HUES6 (cell line): Measurements from ENCODE around the gene ZFYVE27.

Source experiments
- H3K27ac ChIP-seq: 2 replicates; pipeline ENCODE4 v1.7.0; 2013; ENCODE audit warnings: low read depth, mild to moderate bottlenecking, low read length, inconsistent platforms
- H3K27me3 ChIP-seq: 2 replicates; pipeline ENCODE4 v1.6.1; 2013; ENCODE audit warnings: low read length; ENCODE audit not compliant: control insufficient read depth, insufficient read depth
- H3K36me3 ChIP-seq: 2 replicates; pipeline ENCODE4 v1.6.1; 2013; ENCODE audit warnings: low read length; ENCODE audit not compliant: control insufficient read depth, insufficient read depth
- H3K4me1 ChIP-seq: 2 replicates; pipeline ENCODE4 v1.6.1; 2013; ENCODE audit warnings: low read length; ENCODE audit not compliant: control insufficient read depth, insufficient read depth
- H3K4me3 ChIP-seq: 2 replicates; pipeline ENCODE4 v1.5.1; 2013; ENCODE audit warnings: low read depth, low read length
- H3K9ac ChIP-seq: one replicate; pipeline ENCODE4 v1.6.1; 2013; ENCODE audit warnings: mild to moderate bottlenecking, low read length
- H3K9me3 ChIP-seq: 2 replicates; pipeline ENCODE4 v1.6.1; 2013; ENCODE audit warnings: low read depth, low read length; ENCODE audit not compliant: control insufficient read depth, insufficient read depth

ZFYVE27 gene

GRCh38 chr10:97785731-97786130, 48.8 kb downstream of the ZFYVE27 start:
- Histone ChIP-seq H3K4me1 (peaks cover 20% of the 10 kb centered on the region), H3K27me3 (no peaks in the 10 kb centered on the region; the same call in 1 of the 2 replicates), H3K27ac (no peak overlapping the region), H3K9me3 (no peaks in the 10 kb centered on the region), H3K4me3 (no peak overlapping the region), H3K36me3 (no peaks in the 10 kb centered on the region), H3K9ac (no peak overlapping the region)

- Histone ChIP-seq H3K36me3 (no peaks in the 10 kb centered on the region), H3K4me1 (peaks cover 8% of the 10 kb centered on the region; the same call in 1 of the 2 replicates), H3K9ac (no peak overlapping the region), H3K27me3 (no peaks in the 10 kb centered on the region; the same call in 1 of the 2 replicates), H3K9me3 (no peaks in the 10 kb centered on the region), H3K4me3 (no peak overlapping the region), H3K27ac (no peak overlapping the region)
Measured at GRCh38 chr10:97788552-97789442, 51.9 kb downstream of the ZFYVE27 start.

GRCh38 chr10:97789770-97790397, 53.0 kb downstream of the ZFYVE27 start:
- H3K9ac ChIP-seq = no peak overlapping the region
- H3K4me3 ChIP-seq = no peak overlapping the region
- H3K4me1 ChIP-seq = peaks cover 8% of the 10 kb centered on the region; the same call in 1 of the 2 replicates
- H3K27me3 ChIP-seq = no peaks in the 10 kb centered on the region; the same call in 1 of the 2 replicates
- H3K36me3 ChIP-seq = no peaks in the 10 kb centered on the region
- H3K9me3 ChIP-seq = no peaks in the 10 kb centered on the region
- H3K27ac ChIP-seq = no peak overlapping the region

DNA sequence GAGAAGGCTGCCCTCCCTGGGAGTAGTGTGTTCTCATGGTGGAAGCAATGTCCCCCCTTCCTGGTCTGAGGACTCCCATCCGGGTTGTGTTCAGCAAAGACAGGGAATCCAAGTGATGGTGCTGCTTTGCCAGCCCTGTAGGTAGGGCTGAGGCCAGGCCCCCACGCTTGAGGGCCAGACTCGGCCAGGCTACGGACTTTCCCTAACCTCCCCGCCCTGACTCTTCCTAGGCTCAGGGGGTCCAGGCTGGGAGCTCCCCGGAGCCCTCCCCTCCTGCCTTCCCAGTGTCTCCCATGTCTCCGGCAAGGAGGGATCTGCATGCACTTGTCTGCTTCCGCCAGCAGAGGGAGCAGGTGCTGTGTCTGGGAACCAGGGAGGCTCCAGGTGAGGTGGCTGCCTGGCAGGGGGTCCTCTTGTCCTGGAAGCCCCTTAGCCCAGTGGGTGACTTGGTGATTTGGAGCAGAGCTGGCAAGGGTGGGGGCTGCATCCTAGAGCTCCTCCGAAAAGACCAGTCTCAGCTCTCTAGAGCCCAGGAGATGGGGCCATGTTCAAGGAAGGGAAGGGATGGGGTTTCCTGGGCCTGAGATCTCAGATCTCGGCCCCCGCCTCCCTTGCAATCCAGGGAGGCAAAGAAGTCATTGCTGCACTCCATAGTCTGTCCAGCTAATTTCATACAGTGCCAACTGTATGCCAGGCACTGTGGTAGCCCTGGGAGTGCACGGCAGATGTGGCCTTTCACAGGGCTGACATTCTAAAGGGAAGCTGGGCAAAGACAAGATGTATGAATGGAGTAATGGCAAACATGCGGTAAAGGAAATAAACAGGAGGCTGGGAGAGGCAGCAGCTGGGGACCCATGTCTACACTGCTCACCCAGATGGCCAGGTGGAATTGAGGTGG, 55.1 kb downstream of the ZFYVE27 start:
- Histone ChIP-seq H3K9me3 (no peaks in the 10 kb centered on the region), H3K27me3 (no peaks in the 10 kb centered on the region), H3K4me3 (no peak overlapping the region), H3K9ac (no peak overlapping the region), H3K36me3 (no peaks in the 10 kb centered on the region), H3K27ac (no peak overlapping the region), H3K4me1 (peaks cover 8% of the 10 kb centered on the region; the same call in 1 of the 2 replicates)

GRCh38 chr10:97795886-97796285, 59.0 kb downstream of the ZFYVE27 start:
- Histone ChIP-seq H3K9me3 (peaks cover 5% of the 10 kb centered on the region), H3K36me3 (no peaks in the 10 kb centered on the region), H3K4me3 (no peak overlapping the region), H3K27ac (no peak overlapping the region), H3K9ac (no peak overlapping the region), H3K27me3 (no peaks in the 10 kb centered on the region), H3K4me1 (peaks cover 4% of the 10 kb centered on the region; the same call in 1 of the 2 replicates)

- Histone ChIP-seq H3K4me1 (peaks cover 2% of the 10 kb centered on the region; the same call in 1 of the 2 replicates), H3K27me3 (no peaks in the 10 kb centered on the region), H3K4me3 (no peak overlapping the region), H3K9me3 (peaks cover 5% of the 10 kb centered on the region), H3K36me3 (no peaks in the 10 kb centered on the region), H3K27ac (no peak overlapping the region), H3K9ac (no peak overlapping the region)
Measured at GRCh38 chr10:97796651-97797050, 59.7 kb downstream of the ZFYVE27 start.

DNA sequence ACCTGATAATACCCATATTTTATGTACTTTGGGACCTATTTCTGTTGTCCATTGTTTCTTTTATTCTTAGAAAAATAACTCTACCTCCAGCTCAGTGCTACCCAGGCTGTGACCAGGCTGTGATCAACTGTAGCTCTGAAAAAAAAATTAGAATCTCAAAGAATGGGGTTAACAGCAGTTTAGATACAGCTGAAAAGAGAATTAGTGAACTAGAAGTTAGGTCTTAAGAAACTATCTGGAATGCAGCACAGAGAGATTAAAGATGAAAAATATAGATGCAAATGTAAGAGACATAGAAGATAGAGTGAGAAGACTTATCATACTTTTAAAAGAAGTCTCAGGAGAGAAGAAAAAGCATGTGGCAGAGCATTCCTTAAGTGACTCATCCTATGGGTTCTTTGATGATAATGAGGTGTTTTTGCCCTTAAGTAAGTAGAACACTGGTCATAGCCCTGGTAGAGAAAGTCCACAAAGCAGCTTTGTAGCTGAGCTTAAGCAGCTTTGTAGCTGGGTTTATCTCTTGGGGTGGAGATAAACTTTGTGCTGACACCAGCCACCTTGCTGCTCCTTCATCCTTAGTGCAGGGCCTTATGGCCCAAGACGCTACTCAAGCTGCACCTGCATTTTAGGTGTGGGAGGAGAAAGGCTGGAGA, 62.2 kb downstream of the ZFYVE27 start:
- no peaks in the 10 kb centered on the region for H3K36me3 ChIP-seq
- peaks cover 5% of the 10 kb centered on the region for H3K9me3 ChIP-seq
- no peak overlapping the region for H3K27ac ChIP-seq
- H3K4me3 ChIP-seq = no peak overlapping the region
- no peaks in the 10 kb centered on the region for H3K4me1 ChIP-seq
- no peak overlapping the region for H3K9ac ChIP-seq
- no peaks in the 10 kb centered on the region for H3K27me3 ChIP-seq

GRCh38 chr10:97800474-97800873, 63.5 kb downstream of the ZFYVE27 start:
- no peak overlapping the region for H3K4me3 ChIP-seq
- 0 out of 2 replicates have a peak, but pooled peaks cover 4% of the 10 kb centered on the region for H3K4me1 ChIP-seq
- H3K27me3 ChIP-seq = no peaks in the 10 kb centered on the region
- no peak overlapping the region for H3K27ac ChIP-seq
- no peaks in the 10 kb centered on the region for H3K36me3 ChIP-seq
- no peak overlapping the region for H3K9ac ChIP-seq
- peaks cover 5% of the 10 kb centered on the region for H3K9me3 ChIP-seq

DNA sequence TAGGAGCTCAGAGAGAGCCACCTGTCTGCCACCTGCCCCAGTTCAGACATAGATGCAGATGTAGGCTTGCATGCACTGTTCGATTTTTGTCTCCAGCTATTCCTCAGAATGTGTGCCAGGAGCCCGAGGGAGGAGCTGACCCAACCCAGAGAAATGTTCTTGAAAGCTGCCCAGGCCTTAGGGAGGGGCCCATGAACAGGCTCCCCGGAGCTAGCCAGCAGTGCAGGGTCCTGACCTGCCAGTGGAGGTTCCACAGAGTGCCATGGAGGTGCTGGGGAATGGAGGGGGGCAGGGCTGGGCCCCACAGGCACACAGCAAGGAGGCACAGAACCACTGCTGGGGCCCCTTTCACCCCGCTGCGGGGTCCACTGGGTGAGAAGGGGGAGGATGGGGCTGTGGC, 64.5 kb downstream of the ZFYVE27 start:
- peaks cover 13% of the 10 kb centered on the region for H3K4me1 ChIP-seq
- no peaks in the 10 kb centered on the region for H3K36me3 ChIP-seq
- no peak overlapping the region for H3K27ac ChIP-seq
- H3K27me3 ChIP-seq = no peaks in the 10 kb centered on the region
- no peak overlapping the region for H3K4me3 ChIP-seq
- no peak overlapping the region for H3K9ac ChIP-seq
- peaks cover 5% of the 10 kb centered on the region for H3K9me3 ChIP-seq

DNA sequence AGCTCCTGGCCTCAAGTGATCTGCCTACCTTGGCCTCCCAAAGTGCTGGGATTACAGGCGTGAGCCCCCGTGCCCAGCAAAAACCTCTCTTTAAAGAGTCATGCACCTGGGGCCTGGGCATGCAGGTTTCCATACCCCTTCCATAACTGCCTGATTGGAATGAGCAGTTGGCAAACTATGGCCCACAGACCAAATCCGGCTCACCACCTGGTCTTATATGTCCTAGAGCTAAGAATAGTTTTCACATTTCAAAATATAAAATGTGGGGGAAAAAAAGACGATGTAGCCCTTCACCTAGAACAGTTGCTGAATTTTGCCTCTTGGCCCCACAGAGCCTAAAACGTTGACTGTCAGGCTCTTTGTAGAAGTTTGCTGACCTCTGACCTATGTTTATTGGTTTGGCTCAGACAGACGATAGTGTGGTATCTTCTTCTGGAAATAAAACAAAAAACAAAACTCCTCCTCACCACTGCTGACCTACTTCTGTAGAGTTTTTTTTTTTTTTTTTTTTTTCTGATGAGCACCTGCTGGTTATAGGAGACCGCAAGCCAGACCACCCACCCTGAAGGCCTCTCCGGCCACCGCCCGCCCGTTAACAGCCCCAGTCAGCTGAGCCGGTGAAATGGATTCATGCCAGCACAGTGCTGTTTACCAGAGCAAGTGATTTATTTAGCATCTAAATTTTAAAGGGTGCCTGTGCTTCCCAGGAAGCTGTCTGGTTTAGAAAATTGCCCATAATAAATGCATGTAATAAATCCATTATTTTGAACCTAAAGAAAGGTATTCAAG, 68.4 kb downstream of the ZFYVE27 start:
- no peaks in the 10 kb centered on the region for H3K27me3 ChIP-seq
- no peak overlapping the region for H3K9ac ChIP-seq
- no peak overlapping the region for H3K4me3 ChIP-seq
- H3K9me3 ChIP-seq = no peaks in the 10 kb centered on the region
- no peaks in the 10 kb centered on the region for H3K36me3 ChIP-seq
- no peak overlapping the region for H3K27ac ChIP-seq
- H3K4me1 ChIP-seq = peaks cover 13% of the 10 kb centered on the region
